Mesothelial cell of epicardium (in vitro differentiated cells): ENCODE data around the gene ORC3. TPM values are rescaled to one million over a fixed set of nuclear protein-coding genes. Genes with fewer than 3 reads are reported as not detected.

Experiments
- DNase-seq, 2 experiments: peaks; one replicate each; pipeline ENCODE4 v3.0.0; 2021; ENCODE audit warnings: low spot score in 2 of 2; ENCODE audit not compliant: unreplicated experiment in 2 of 2
- H3K27ac Mint-ChIP-seq: 2 replicates; pipeline ENCODE4 v1.8.0; 2021; ENCODE audit warnings: mixed read lengths
- H3K27me3 Mint-ChIP-seq: 2 replicates; pipeline ENCODE4 v1.8.0; 2021; ENCODE audit warnings: low read depth, mixed read lengths
- H3K36me3 Mint-ChIP-seq: 2 replicates; pipeline ENCODE4 v1.8.0; 2021; ENCODE audit warnings: mixed read lengths
- H3K4me1 Mint-ChIP-seq: 2 replicates; pipeline ENCODE4 v1.8.0; 2021; ENCODE audit warnings: mixed read lengths
- H3K4me3 Mint-ChIP-seq: 2 replicates; pipeline ENCODE4 v1.8.0; 2021; ENCODE audit warnings: mild to moderate bottlenecking, moderate library complexity, mixed read lengths
- H3K9me3 Mint-ChIP-seq: 2 replicates; pipeline ENCODE4 v1.8.0; 2021; ENCODE audit warnings: mixed read lengths
- total RNA-seq: library from RNA; stranded (reverse); gene quantifications from 3 replicates; pipeline ENCODE4 v1.2.1, GENCODE V29; 2021
- TF ChIP-seq, protein P1 (sequence below): fragments of 200-600 bp; sonication (generic); IDR thresholded peaks from one replicate; pipeline ENCODE4 v1.5.0; 2021; ENCODE audit warnings: antibody characterized with exemption; ENCODE audit not compliant: unreplicated experiment

The ORC3 gene
- total RNA-seq, 1 donor from 2014 or later = 28.0 TPM

DNA sequence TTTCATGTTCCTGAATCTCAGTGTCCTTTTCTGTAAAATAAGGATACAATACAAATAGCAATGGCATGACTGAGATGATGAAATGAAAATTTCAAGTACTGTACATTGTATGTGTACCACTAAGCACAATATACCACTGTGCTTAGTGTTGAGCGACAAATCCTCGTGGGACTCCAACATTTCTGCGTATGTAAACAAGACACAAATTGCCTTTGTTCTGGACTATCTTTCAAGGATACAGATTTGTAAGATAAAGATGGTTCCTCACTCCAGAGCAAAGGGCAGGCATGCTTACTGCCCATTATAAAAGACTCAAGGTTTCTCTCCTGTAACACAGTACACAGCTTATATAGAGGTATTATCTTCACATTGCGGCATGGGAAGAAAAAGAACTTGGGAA is 6.1 kb upstream of the ORC3 start:
- Mint-ChIP-seq H3K9me3 (no peaks in the 10 kb centered on the region), H3K36me3 (peaks cover 24% of the 10 kb centered on the region), H3K27me3 (no peaks in the 10 kb centered on the region), H3K4me1 (peaks cover 24% of the 10 kb centered on the region), H3K4me3 (no peak overlapping the region), H3K27ac (no peak overlapping the region)
- TF ChIP-seq, protein P1, sequence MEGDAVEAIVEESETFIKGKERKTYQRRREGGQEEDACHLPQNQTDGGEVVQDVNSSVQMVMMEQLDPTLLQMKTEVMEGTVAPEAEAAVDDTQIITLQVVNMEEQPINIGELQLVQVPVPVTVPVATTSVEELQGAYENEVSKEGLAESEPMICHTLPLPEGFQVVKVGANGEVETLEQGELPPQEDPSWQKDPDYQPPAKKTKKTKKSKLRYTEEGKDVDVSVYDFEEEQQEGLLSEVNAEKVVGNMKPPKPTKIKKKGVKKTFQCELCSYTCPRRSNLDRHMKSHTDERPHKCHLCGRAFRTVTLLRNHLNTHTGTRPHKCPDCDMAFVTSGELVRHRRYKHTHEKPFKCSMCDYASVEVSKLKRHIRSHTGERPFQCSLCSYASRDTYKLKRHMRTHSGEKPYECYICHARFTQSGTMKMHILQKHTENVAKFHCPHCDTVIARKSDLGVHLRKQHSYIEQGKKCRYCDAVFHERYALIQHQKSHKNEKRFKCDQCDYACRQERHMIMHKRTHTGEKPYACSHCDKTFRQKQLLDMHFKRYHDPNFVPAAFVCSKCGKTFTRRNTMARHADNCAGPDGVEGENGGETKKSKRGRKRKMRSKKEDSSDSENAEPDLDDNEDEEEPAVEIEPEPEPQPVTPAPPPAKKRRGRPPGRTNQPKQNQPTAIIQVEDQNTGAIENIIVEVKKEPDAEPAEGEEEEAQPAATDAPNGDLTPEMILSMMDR = no peak
- no peak for DNase-seq

DNA sequence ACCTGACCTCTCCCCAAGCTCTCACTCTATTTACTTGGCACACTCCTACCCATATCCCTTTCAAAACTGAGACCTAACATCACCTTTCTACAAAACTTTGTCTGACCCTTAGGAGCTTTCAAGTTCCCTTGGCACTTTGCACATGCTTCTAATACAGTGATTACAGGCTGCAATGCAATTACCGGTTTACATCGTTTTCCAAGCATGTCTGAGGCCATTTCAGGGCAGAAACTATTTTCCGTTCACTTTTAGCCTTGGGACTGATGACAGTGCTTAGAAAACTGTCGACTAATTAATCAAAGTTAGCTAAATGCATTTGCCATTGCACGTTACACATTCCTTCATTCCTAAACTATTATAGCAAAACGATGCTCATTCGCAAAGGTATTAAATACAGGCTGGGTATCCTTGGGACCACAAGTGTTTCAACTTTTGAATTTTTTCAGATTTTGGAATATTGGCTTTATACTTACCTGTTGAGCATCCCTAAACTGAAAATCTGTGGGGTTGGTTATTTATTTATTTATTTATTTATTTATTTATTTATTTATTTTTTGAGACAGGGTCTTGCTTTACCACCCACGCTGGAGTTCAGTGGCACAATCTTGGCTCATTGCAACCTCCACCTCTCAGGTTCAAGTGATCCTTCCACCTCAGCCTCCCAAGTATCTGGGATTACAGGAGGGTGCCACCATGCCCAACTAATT is 3.4 kb upstream of the ORC3 start:
- TF ChIP-seq, protein P1 = no peak
- Mint-ChIP-seq H3K4me1 (peaks cover 38% of the 10 kb centered on the region), H3K9me3 (no peaks in the 10 kb centered on the region), H3K4me3 (no peak overlapping the region), H3K27ac (no peak overlapping the region), H3K27me3 (no peaks in the 10 kb centered on the region), H3K36me3 (peaks cover 13% of the 10 kb centered on the region)
- DNase-seq = no peak

DNA sequence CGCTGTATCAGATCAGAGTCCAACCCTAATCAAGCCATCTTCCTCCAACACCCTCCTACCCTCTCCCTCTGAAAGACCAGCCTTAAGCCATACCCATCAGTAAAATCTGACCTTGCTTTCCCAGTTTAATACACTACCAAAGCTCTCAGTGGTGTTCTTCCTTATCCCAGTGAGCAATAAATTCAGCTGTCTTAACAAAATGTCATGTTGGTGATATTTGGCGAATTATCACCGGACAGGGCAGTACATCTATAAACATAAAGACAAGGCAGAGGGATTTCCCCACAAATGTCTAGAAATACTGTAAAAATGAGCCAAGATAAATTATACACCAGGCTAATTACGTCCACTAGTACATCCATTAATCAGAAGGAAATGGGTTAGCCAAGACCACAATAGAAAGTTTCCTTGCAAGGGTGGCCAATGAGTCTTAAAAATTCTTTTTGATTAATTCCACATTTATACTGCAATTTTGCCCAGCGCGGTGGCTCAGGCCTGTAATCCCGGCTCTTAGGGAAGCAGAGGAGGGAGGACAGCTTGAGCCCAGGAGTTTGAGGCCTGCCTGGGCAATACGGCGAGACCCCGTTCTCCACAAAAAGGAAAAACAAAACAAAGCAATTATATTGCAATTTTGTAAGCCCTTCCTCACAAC is 1.1 kb upstream of the ORC3 start:
- peak overlapping the region; percentile 79 for H3K4me3 Mint-ChIP-seq
- H3K27me3 Mint-ChIP-seq = no peaks in the 10 kb centered on the region
- TF ChIP-seq, protein P1 = no peak
- H3K27ac Mint-ChIP-seq = peak overlapping the region; percentile 87
- peaks cover 39% of the 10 kb centered on the region for H3K4me1 Mint-ChIP-seq
- no peaks in the 10 kb centered on the region for H3K9me3 Mint-ChIP-seq
- no peak for DNase-seq
- H3K36me3 Mint-ChIP-seq = peaks cover 4% of the 10 kb centered on the region

DNA sequence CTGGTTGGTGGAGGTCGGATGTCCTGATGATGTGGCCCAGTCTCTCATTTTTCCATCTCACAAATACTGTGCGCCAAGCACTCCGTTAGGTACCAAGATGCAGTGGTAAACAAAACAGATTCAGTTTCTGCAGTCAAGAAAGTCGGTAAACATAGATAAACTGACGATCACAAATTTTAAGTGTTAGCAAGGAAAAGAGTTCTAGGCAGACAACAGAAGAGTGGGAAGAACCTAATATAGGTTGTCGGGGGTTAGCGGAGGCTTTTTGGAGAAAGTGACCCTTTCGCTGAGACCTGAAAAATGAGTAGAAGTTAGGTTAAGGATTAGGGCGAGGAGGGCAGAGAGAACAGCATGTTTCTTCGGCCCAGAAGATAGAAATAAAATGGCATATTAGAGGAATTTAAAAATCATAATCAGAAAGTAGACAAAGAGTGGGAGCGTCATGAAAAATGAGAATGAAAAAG is 514 bp downstream of the ORC3 start:
- Mint-ChIP-seq H3K27me3 (no peaks in the 10 kb centered on the region), H3K9me3 (no peaks in the 10 kb centered on the region), H3K4me1 (peaks cover 35% of the 10 kb centered on the region), H3K27ac (peak overlapping the region; percentile 87), H3K36me3 (peaks cover 6% of the 10 kb centered on the region), H3K4me3 (peak overlapping the region; percentile 79)
- TF ChIP-seq, protein P1 = no peak
- no peak for DNase-seq

DNA sequence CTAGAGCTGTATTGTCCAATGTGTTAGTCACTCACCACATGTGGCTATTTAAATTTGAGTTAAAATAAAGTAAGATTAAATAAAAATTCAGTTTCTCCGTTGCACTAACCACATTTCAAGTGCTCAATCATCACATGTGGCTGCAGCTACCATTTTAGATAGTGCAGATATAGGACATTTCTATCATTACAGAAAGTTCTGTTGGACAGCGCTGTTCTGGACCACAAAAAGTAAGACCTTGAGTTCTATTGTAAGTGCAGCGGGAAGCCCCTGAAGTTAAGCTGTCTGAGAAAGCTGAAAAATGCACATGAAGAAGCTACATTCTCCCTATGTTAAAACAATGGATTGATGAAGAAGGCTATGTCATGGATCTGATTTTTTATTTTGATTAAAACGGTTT is 1.1 kb downstream of the ORC3 start:
- TF ChIP-seq, protein P1 = no peak
- Mint-ChIP-seq H3K27me3 (no peaks in the 10 kb centered on the region), H3K36me3 (peaks cover 9% of the 10 kb centered on the region), H3K4me3 (peak overlapping the region; percentile 79), H3K27ac (no peak overlapping the region), H3K4me1 (peaks cover 32% of the 10 kb centered on the region), H3K9me3 (no peaks in the 10 kb centered on the region)
- no peak for DNase-seq
